GM18873 (cell line): ENCODE data around the gene TP63.
A peak's percentile ranks its signal among the peaks of the same experiment; 100 is the strongest.

Source experiments
- ATAC-seq: cut with Tn5 transposase; IDR thresholded peaks from one replicate; pipeline ENCODE4 v1.9.1; 2021; ENCODE audit warnings: mild to moderate bottlenecking, moderate library complexity, moderate number of reproducible peaks; ENCODE audit not compliant: unreplicated experiment, low FRiP score

TP63 gene

DNA sequence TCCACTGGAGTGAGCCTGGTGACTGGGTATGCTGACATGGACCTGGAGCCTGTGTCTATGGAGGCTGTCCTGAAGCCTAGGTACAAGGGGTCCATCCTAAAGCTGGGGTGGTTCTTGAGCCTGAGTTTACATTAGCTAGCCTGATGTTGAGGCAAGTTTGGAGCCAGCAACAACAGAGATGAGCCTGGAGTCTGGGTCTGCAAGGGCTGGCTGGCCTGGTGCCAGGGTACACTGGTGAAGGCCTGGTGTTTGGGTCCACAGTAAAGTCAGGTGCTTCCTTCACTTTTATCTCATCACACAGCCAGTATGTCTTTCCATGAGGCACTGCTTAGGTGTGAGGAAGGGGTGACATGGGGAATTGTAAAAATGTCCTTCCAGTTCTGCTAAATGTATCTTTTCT lies 49.5 kb downstream of the TP63 start:
- ATAC-seq: no peak

DNA sequence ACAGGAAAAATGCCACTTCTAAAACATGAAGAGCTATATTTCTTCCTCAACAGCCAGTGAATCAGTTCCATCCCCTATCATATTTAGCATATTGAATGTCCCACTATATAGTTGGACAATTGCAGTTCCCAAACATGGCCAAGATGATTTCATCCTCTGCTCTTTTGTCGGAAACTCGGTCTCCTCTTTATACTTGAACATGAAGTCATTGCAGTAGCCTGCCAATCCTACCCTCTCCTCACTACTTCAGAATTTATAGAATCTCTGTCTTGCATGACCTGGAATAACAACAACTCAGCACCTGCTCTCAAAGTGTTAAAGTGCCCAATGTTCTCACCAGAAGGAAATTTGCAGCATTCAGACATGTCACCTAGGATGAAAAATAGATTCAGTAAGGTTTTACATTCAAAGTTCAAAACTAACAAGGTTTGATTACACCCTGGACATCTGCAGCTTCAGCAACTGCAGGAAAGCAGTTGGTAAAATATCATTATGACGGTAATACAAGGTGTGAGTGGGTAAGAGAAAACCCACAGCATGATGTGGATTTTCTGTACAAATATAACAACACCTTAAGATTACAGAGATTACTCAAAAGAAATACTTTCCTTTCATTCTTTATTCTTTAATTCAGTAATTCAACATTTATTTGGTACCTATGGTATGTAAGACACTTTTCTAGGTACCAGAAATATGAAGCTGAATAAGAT lies 52.5 kb downstream of the TP63 start:
- ATAC-seq: no peak

DNA sequence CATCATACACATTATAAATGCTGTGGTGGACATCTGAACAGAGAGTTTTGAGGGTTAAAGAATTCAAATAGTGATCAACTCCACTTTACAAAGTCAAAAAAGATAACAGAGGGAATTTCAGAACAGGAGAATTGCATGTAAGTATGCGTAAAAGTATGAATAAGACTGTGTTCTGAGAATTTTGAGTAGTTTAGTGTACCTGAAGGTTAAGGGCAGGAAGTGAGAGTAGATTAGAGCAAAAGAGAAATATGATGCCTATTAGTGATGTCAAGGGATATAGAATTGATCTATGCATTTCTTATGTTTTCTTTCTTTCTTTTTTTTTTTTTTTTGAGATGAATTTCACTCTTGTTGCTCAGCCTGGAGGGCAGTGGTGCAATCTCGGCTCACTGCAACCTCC lies 53.1 kb downstream of the TP63 start:
- no peak for ATAC-seq

DNA sequence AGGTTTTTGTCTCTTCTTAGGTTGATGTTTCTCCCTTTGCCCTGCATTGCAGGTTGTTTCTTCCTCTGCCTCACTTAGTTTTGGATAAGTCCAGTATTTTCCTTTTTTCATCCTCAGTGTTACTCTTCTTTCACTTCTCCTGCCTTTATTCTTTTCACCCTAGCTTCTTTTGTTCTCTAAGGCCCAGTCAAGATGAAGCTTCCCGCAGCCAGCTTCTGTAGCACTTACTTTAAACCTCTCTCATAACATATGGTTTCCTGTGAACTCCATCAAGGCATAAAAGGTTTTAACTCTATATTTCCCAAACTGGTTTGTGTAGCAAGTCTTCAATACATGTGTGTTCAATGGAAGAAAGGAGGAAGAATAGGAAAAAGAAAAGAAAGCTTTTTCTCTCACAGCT lies 54.1 kb downstream of the TP63 start:
- ATAC-seq: no peak

DNA sequence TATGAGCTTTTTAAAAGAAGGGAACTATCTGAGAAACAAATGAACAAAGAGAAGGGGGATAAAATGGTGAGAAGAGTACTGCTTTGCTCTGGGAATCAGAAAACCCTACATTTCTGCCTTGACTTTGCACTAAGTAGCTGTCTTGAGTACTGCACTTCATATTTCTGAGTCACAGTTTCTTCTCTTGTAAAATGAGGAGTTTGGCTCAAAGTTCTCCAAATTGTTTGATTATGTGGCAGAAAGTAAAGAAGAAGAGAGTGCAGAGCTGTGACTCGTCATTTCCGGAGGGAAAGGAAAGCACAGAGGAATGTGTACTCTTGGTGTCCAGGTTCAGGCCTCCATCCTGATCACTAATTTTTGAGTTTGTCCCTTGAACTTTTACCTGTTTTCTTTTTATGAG lies 54.7 kb downstream of the TP63 start:
- no peak for ATAC-seq

DNA sequence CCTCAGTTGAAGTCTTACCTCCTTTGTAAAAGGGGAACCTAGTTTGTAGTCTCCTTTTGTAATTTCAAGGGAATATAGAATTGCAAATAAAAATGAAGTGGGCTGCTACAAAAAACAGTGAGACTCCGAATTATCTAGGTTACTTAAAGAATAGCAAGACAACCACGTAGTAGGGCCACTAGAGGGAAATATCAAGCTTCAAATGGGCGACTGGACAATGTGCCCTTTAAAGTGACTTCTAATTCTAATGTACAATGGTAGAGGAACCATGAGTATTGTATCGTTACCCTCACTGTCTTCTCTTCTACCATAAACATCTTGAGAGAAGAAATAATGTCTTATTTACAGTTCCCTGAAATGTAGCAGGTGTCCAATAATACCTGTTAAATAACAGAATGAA lies 56.3 kb downstream of the TP63 start:
- no peak for ATAC-seq

DNA sequence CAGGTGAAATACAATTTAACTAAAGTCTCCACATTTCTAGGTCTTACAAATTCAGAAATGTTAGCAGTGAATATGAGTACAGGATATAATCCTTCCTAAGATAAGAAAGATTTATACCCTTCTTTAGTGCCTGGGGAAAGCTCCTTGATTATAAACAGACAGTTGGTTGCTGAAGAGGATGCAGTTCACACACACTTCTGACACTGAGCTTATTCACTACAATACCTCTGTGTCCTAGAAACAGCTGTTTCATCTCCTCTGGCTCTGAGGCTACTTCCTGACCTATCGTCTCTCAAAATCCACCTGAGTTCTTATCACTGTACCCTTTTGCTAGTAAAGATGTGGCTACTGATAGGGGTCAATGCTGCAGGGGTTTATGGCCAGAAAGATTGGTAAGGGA lies 57.1 kb downstream of the TP63 start:
- no peak for ATAC-seq

DNA sequence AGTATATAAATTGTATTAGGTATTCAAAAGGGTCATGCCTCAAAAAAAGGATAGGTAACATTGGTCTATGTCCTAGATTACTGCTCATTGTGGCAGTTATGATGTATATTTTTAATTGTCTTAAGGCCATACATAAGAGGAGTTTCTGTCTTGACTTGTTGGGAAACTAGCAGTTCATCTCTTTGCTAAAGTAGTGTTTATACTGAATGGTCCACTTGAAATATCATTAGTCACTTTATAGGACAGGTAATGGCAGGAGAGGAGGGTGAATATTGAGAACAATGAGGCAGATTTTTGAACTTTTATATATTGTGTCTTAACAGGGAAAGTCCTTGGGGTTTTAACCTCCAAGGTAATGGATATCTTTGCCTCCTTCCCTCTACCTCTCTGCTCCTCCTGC lies 58.4 kb downstream of the TP63 start:
- ATAC-seq: no peak

DNA sequence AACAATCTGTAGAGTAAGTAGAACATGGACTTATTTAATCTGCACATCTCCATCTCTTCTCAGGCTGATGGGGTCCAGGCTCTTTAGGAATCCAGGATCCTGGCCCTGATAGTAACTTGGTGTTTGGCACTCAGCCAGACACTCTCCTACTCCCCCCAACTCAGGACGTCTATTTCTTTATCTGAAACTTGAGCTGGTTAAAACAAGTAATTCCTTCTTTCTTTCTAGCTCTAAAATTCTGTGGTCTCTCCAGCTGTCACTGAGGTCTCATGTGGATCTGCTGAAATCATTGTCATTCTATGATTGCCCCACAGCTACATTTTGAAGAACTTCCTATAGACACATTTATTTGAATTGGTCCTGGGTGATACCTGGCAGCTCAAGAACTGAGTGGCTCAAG lies 59.0 kb downstream of the TP63 start:
- ATAC-seq: no peak

DNA sequence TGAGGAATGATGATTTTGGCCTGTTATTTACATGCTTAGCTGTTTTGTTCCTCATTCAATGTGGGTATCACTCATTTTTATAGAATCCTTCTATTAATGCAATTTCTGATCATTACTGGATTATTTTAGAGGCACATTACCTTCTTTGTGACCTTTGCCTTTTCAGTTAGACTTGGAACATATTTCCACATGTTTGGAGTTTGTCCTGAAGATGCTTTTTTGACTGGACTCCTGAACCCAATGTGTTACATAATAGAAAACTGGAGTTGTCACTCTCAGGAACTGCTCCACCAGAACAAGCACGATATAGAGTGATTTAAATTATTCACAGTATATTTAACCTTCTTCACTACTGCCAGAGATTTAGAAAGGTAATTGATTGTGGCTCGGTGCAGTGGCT lies 59.5 kb downstream of the TP63 start:
- ATAC-seq: no peak

DNA sequence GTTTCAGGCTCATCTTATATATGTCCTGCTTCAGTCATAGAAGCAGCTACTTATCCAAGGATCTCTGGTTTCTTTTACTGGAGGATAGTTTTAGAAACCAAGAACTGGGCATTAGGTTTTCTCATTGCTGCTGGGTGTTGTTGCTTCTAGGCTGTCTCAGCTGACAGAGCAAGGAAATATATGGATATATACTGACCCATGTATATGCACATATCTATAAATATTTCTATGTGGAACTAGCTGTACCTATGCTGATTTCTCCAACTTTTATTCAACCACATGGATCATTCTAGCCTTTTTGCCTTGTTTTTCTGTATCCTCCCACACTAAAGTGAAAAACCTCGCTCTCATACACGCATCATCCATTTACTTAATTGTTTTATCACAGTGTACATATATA lies 64.2 kb downstream of the TP63 start:
- ATAC-seq: no peak

DNA sequence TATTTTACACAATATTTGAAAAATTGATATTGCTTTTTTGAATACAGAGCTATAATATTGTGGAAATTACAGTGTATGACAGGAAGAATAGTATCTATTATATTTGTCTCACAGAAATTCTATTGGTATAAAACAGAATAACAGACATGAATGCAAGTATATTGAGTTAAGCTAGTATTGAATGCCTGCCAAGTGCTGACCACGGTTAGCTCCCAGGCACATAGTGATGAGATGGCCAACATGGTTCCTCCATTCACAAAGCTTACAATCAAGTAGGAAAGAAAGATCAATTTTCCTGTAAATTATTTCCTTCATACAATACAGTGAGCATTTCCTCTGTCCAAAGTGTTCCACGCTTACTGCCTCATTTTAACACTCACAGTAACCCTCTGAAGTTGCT lies 67.6 kb downstream of the TP63 start:
- no peak for ATAC-seq

DNA sequence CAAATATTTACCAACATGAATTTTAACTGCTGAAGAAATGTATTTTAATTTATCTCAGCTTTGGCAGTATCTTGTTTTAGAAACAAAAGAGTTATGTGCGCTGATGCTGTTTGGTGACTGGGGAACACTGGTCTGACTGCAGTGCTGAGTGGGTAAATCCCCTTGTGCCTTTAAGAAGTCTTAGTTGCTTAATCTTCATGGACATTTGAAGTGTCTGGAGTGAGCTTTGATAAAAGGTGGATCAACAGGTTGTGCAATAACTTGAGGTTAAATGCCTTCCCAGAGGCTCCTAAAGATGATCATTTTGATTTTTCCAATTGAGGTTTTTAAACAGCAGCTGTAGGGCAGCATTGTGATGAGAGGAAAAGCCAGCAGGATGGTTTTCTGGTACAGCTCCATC lies 68.7 kb downstream of the TP63 start:
- ATAC-seq: no peak

DNA sequence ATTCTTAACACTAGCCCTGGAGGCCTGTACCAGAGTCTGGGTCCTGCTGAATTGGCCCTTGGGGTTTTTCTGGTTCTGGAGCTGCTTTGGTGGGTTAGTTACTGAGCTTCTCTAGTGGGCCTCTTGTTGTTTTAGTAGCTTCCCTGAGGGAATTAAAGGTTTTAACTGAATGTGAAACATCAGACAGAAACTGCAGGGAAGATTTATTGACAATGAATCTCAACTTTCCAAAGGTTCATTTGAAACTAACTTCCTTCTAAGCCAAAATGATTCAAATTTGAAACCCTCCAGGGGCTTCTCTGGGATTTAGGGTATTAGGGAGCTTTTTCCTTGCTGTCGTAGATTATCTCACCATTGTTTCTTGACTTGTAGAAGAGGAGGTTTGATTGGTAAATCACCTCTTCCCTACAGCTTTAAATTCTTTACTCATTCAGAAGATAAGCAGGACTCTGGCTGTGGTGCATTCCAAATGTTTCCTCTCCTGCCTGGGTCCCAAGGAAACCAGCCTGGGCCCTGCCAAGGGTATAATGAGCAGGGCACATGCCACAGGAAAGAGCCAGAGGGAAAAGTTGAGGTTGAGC lies 71.0 kb downstream of the TP63 start:
- ATAC-seq: no peak

DNA sequence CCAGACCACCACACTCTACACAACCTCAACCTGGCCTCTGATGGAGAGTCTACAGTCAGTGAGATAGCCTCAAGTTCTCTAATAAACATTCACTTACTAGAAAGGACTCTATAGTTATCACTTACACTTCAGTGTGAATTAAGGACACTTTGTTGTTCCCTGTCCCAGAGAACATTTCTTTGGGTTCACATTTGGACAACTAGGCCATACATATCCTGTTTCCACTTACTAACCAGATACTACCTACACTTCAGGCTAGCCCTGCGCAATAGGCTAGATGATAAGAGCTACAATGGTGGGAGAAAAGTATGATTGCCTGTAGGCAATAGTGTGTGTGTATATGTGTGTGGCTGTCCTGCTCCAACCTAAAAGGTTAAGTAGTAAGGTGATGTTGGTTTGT lies 72.7 kb downstream of the TP63 start:
- ATAC-seq: no peak

DNA sequence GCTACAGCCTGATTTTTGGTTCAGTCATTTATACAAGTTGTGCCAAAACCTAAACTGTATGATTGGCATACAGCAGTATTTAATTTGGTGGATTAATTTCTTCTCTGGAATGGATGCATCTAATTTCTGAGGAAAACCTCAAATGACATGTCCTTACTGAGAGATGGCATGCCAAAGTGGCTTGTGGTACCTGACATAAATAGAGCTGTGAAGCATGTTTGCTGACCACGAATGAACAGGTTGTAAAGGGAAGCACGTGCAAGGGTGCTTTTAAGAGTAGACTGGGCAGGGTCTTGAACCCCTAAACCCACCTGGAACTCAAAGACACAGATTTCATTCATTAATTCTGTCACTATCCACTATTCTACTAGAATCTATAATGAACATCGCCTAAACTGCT lies 77.2 kb downstream of the TP63 start:
- no peak for ATAC-seq

DNA sequence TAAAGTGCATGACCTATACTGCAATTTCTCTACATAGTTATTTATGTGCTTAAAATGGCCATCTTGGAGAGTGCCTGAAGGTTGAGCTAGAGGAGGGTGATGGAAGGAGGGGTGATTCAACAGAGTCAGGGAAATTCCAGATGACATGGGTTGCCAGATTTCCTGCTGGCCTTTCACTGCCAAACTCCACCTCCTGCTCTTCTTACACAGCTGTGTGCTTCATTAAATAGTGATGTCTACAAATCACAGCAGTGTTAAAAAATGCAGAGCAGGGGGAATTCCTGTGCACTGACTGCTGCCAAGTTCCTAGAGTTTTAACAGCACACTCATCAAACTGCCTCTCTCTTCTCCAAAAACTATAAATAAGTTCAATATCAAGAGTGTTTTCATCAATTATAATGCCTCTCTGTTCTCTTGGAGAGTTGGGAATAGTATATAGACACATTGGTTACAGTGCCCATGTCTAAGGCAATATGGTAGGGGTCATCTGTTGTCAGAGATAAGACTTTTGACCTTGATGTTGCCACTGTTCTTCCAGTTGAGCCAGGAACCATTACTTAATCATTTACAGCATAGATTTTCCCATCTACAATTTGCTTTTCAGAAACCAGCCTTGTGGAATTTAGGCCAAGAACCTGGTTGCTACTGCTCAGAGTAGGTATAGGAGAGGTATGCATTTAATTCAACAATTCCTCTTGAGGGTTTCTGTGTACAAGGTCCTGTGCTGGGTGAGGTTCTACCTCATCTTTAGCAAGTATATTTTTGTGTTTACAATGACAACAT lies 79.6 kb downstream of the TP63 start:
- peak; percentile 50 for ATAC-seq

DNA sequence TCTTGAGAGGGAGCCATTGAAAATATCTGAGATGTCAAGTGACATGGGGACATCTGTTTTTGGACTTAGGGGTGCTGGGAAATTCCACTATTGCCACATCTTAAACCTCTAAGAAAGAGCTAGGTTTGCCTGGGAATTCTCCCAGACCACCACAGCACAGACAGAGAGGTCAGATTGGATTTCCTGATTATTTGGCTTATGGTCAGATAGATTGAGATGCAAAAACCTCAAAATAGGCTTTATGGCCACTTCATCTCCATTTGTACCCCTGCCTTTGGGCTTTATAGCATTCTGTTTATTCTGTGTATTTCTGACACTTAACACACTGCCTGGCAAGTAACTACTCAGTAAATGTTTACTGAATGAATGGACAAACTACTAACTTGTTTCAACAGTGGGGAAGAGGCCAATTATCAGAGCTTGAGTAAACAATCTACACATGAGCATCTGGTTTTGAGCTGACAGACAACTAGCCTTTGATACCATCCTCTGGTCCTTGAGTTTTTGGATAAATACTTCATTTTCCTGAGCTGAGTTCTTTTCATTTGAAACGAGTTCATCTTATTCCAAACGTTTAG lies 81.8 kb downstream of the TP63 start:
- no peak for ATAC-seq

DNA sequence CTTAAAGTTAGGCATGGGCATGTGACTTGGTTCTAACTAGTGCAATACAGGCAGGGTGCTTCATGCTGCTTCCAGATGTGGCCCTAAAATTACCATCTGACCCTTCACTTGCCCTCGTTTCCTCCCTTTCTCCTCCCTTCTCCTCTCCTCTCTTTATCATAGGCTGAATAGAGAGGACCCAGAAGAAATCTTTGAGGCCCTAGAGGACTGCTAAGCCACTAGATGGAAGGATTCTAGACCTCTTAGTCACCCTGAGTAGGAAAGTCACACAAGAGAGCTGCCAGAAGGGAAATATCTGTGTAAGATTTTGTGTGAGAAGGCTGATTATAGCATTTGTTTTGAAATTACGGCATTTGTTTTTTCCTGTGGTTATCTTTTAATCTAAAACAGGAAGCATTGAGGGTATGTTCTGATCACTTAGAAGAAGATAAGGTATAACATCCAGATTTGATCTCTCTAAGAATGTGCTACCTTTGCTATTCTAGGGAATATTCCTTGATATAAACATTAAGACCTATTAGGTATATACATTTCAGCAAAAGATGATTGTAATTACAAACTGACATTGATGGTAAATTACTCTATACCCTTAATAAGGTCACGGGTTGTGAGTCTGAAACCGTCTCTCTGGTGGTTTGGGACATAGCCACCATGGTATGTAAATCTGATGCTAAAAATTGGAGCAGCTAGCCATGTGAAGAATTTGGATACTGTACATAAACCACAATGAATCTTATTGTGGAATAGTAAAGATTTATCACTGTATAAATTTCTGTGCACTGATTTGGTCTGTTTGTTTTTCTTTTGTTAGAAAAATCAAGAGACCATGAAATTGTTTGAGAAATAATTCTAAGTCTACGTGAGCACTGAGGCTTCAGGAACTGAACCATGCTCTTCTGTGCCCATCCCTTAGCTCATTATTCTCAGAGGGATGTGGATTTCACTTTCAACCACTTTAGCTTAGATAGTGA lies 84.1 kb downstream of the TP63 start:
- no peak for ATAC-seq

DNA sequence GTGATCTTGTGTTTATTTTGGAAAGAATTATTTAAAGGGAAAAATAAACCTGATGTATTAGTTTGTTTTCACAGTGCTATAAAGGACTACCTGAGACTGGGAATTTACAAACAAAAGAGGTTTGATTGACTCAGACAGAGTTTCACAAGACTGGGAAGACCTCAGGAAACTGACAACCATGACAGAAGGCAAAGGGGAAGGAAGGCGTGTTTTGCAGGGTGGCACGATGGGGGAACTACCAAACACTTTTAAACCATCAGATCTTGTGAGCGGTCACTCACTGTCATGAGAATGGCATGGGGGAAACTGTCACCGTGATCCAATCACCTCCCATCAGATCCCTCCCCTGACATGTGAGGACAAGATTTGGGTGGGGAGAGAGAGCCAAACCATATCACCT lies 87.0 kb downstream of the TP63 start:
- ATAC-seq: no peak
